Naive thymus-derived CD4-positive, alpha-beta T cell (primary cell): ENCODE measurements around the gene CNTNAP4. TPM values are rescaled to one million over a fixed set of nuclear protein-coding genes. Genes with fewer than 3 reads are reported as not detected.

Experiments
- ATAC-seq: fragments of 150-1000 bp; cut with Tn5 transposase; 2 replicates; pipeline ENCODE4 v1.10.0; 2021; ENCODE audit warnings: mild to moderate bottlenecking, moderate library complexity
- CTCF ChIA-PET: fragments of 350-600 bp; sonication (Branson Sonifier 250); formaldehyde crosslinking; loops from one replicate; lab custom pipeline; 2021; ENCODE audit warnings: antibody characterized with exemption; lab: Charles Lee
- POLR2A ChIA-PET: fragments of 350-600 bp; sonication (Branson Sonifier 250); formaldehyde crosslinking; loops from one replicate; lab custom pipeline; 2021; ENCODE audit warnings: antibody characterized with exemption, inconsistent platforms; lab: Charles Lee
- DNase-seq, 9 donors: peaks; one replicate each; pipeline versions ENCODE4 v3.0.0 to v3.0.0-alpha.2; 2020 to 2022; ENCODE audit warnings: mixed read lengths in 1 of 9
- H3K27ac ChIP-seq: one replicate; pipeline ENCODE4 v1.7.0; 2013; ENCODE audit warnings: mild to moderate bottlenecking, low read depth, low read length, moderate library complexity
- H3K27me3 ChIP-seq, 2 donors: one replicate each; pipeline ENCODE4 v1.7.0; 2013; ENCODE audit warnings: low read length in 2 of 2, mild to moderate bottlenecking in 2 of 2, moderate library complexity in 2 of 2; ENCODE audit not compliant: control insufficient read depth in 2 of 2, insufficient read depth in 2 of 2
- H3K36me3 ChIP-seq, 3 experiments: 1 replicate in 2 of 3; 2 replicates in 1 of 3; pipeline ENCODE4 v1.7.0; 2013; ENCODE audit warnings: low read length in 3 of 3, mild to moderate bottlenecking in 3 of 3, moderate library complexity in 1 of 3; ENCODE audit not compliant: insufficient read depth in 3 of 3, control insufficient read depth in 2 of 3
- H3K4me1 ChIP-seq, 2 donors: one replicate each; pipeline ENCODE4 v1.7.0; 2013; ENCODE audit warnings: low read length in 2 of 2, mild to moderate bottlenecking in 2 of 2, moderate library complexity in 1 of 2; ENCODE audit not compliant: control insufficient read depth in 2 of 2, insufficient read depth in 2 of 2
- H3K4me3 ChIP-seq: 2 replicates; pipeline ENCODE4 v1.7.0; 2013; ENCODE audit warnings: mild to moderate bottlenecking, low read length
- H3K9me3 ChIP-seq, 3 experiments: 1 replicate in 2 of 3; 2 replicates in 1 of 3; pipeline ENCODE4 v1.7.0; 2013; ENCODE audit warnings: low read length in 3 of 3; ENCODE audit not compliant: control insufficient read depth in 2 of 3
- H3K27ac Mint-ChIP-seq, 9 donors: one replicate each; pipeline ENCODE4 v1.8.0; 2020 to 2022; ENCODE audit warnings: mixed read lengths in 9 of 9, mild to moderate bottlenecking in 8 of 9, moderate library complexity in 5 of 9, inconsistent platforms in 2 of 9
- H3K27me3 Mint-ChIP-seq, 5 donors: one replicate each; pipeline ENCODE4 v1.8.0; 2021 to 2022; ENCODE audit warnings: mixed read lengths in 5 of 5, mild to moderate bottlenecking in 1 of 5
- H3K36me3 Mint-ChIP-seq, 5 donors: one replicate each; pipeline ENCODE4 v1.8.0; 2020 to 2022; ENCODE audit warnings: mixed read lengths in 5 of 5, mild to moderate bottlenecking in 3 of 5, inconsistent platforms in 1 of 5
- H3K4me1 Mint-ChIP-seq, 7 donors: one replicate each; pipeline ENCODE4 v1.8.0; 2020 to 2022; ENCODE audit warnings: mixed read lengths in 7 of 7, mild to moderate bottlenecking in 3 of 7, inconsistent platforms in 1 of 7
- H3K4me3 Mint-ChIP-seq, 10 donors: one replicate each; pipeline ENCODE4 v1.8.0; 2020 to 2022; ENCODE audit warnings: mild to moderate bottlenecking in 10 of 10, mixed read lengths in 10 of 10, moderate library complexity in 6 of 10, inconsistent platforms in 2 of 10
- H3K9me3 Mint-ChIP-seq, 11 donors: one replicate each; pipeline ENCODE4 v1.8.0; 2020 to 2022; ENCODE audit warnings: mixed read lengths in 11 of 11, mild to moderate bottlenecking in 4 of 11, inconsistent platforms in 1 of 11, moderate library complexity in 1 of 11
- intact Hi-C, 2 donors: fragments of 100-400 bp; cut with micrococcal nuclease; formaldehyde crosslinking; loops; one replicate each; pipeline ENCODE4 v1.15.1; 2023
- polyA plus RNA-seq, 2 donors: library from polyadenylated mRNA; unstranded; fragments of 300-500 nt; fragmentation: Illumina TruSeq; gene quantifications; one replicate each; pipeline ENCODE4 v1.2.3, GENCODE V29; 2021
- total RNA-seq, 6 experiments: library from RNA in 5 of 6; stranded (reverse) in 5 of 6; gene quantifications; 1 replicate in 5 of 6; 2 replicates in 1 of 6; pipeline ENCODE4 v1.2.3 and lab custom pipeline; 2021 to 2026

CNTNAP4 gene
- total and polyA plus RNA-seq, 7 experiments from 2014 or later = not detected

DNA sequence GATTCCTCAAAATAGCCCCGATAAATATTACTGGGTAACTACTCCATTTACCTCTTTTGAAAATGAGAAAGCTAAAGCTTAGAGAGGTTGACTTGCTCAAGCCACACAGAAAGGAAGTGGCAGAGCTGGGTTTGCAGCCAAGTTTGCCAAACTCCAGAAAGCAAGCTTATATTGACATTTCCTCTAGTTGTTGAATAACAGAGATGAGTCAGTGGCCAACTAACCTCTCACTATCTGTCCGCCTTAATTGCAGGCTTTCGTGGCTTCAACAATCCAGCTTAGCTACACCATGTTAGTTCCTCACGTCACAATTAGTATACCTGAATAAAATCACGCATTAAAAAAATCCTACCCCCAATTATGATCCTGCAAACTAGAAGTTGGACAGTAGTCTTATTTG lies 151.7 kb downstream of the CNTNAP4 start:
- no peaks in the 10 kb centered on the region for H3K36me3 Mint-ChIP-seq
- CTCF ChIA-PET = no interaction called here

DNA sequence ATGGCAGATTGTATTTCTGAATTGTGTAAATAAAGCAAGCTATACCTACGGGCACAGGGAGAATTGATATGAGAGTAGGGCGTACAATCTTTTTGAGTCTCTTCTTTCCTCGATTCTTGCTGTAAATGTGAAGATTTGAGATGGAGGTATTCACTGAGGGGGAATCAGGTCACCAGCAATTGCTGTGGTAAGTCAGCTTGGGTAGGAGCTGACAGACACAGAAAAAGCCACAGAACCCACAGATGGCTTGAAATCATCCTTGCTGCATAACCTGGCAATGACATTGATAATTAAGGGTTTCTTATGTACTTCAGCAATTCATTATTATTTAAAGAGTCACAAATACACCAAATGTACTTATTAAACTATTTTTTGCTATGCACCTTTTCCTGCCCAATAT lies 164.2 kb downstream of the CNTNAP4 start:
- Mint-ChIP-seq H3K9me3 (peaks cover 0 to 7% (median 2%) of the 10 kb centered on the region in 11 donors), H3K27ac (peak overlapping the region in 1 of 9 donors; percentile 23), H3K27me3 (no peaks in the 10 kb centered on the region), H3K36me3 (no peaks in the 10 kb centered on the region), H3K4me1 (no peaks in the 10 kb centered on the region), H3K4me3 (no peak overlapping the region)
- no peaks in the 10 kb centered on the region for H3K27me3 ChIP-seq
- H3K4me3 ChIP-seq = no peak overlapping the region
- no peaks in the 10 kb centered on the region for H3K4me1 ChIP-seq
- DNase-seq (no peak), ATAC-seq (no peak)
- H3K36me3 ChIP-seq = no peaks in the 10 kb centered on the region
- ChIA-PET CTCF (no interaction called here), POLR2A (no interaction called here)
- intact Hi-C loops = no loop called here
- no peak overlapping the region for H3K27ac ChIP-seq
- no peaks in the 10 kb centered on the region for H3K9me3 ChIP-seq

More for the DNA sequence above, 151.7 kb downstream of the CNTNAP4 start:
- Histone ChIP-seq H3K4me1 (no peaks in the 10 kb centered on the region), H3K27me3 (no peaks in the 10 kb centered on the region), H3K9me3 (no peaks in the 10 kb centered on the region), H3K4me3 (no peak overlapping the region), H3K36me3 (no peaks in the 10 kb centered on the region), H3K27ac (no peak overlapping the region)
- H3K27me3 Mint-ChIP-seq = no peaks in the 10 kb centered on the region
- POLR2A ChIA-PET = no interaction called here
- DNase-seq (no peak), ATAC-seq (no peak)
- no peak overlapping the region for H3K27ac Mint-ChIP-seq
- no peak overlapping the region for H3K4me3 Mint-ChIP-seq
- peaks cover 0 to 6% (median 0%) of the 10 kb centered on the region in 11 donors for H3K9me3 Mint-ChIP-seq
- H3K4me1 Mint-ChIP-seq = no peaks in the 10 kb centered on the region
- intact Hi-C loops = no loop called here

DNA sequence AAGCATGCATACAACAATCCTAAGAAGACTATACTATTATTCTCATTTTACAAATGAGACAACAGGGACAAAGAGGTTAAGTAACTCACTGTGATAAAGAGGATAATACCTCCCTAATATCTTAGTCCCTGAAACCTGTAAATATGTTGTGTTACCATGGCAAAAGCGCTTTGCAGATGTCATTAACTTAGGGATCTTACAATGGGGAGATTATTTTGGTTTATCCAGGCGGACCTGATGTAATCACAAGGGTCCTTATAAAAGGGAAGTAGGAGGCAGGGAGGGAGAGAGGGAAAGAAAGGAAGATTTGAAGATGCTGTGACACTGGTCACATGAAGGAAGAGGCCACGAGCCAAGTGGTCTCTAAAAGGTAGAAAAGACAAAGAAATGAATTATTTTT lies 164.7 kb downstream of the CNTNAP4 start:
- CTCF ChIA-PET = no interaction called here
- Mint-ChIP-seq H3K4me3 (no peak overlapping the region), H3K27ac (no peak overlapping the region), H3K9me3 (peaks cover 0 to 10% (median 2%) of the 10 kb centered on the region in 11 donors), H3K36me3 (no peaks in the 10 kb centered on the region), H3K27me3 (no peaks in the 10 kb centered on the region), H3K4me1 (no peaks in the 10 kb centered on the region)
- intact Hi-C loops = no loop called here
- DNase-seq = no peak
- no peak for ATAC-seq
- H3K4me3 ChIP-seq = no peak overlapping the region
- no peaks in the 10 kb centered on the region for H3K9me3 ChIP-seq
- H3K36me3 ChIP-seq = no peaks in the 10 kb centered on the region
- POLR2A ChIA-PET = no interaction called here
- no peaks in the 10 kb centered on the region for H3K4me1 ChIP-seq
- H3K27ac ChIP-seq = no peak overlapping the region
- no peaks in the 10 kb centered on the region for H3K27me3 ChIP-seq

GRCh38 chr16:76443973-76444372 lies 166.8 kb downstream of the CNTNAP4 start:
- Mint-ChIP-seq H3K27me3 (no peaks in the 10 kb centered on the region), H3K4me1 (no peaks in the 10 kb centered on the region), H3K27ac (no peak overlapping the region), H3K4me3 (no peak overlapping the region), H3K36me3 (no peaks in the 10 kb centered on the region), H3K9me3 (peaks cover 0 to 10% (median 2%) of the 10 kb centered on the region in 11 donors)
- ChIA-PET CTCF (no interaction called here), POLR2A (no interaction called here)
- DNase-seq (no peak), ATAC-seq (no peak)
- Histone ChIP-seq H3K27ac (no peak overlapping the region), H3K27me3 (no peaks in the 10 kb centered on the region), H3K9me3 (no peaks in the 10 kb centered on the region), H3K36me3 (no peaks in the 10 kb centered on the region), H3K4me3 (no peak overlapping the region), H3K4me1 (no peaks in the 10 kb centered on the region)
- intact Hi-C loops = no loop called here

DNA sequence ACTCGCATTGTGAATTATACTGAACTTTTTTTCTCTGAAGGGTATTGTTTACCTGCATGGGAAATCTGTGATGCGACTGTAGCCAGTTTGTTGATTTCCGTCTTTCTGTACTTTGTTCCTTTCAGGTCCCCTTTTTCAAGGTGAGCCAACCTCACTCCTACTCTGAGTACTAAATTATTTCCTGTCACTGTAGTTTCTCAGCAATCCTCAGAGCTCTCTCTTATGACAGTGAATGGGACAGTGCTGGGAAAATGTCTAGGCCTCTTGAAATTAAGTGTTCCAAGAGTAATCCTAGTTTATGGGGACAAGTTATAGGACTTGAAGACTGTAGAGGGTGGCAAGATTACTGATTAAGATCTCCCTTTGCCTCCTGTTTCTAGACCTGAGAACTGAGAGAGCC lies 167.6 kb downstream of the CNTNAP4 start:
- peaks cover 0 to 10% (median 2%) of the 10 kb centered on the region in 11 donors for H3K9me3 Mint-ChIP-seq
- no peaks in the 10 kb centered on the region for H3K36me3 Mint-ChIP-seq
- intact Hi-C loops = no loop called here
- H3K4me1 Mint-ChIP-seq = no peaks in the 10 kb centered on the region
- POLR2A ChIA-PET = no interaction called here
- no peak overlapping the region for H3K4me3 Mint-ChIP-seq
- no peak for ATAC-seq
- no peak overlapping the region for H3K27ac Mint-ChIP-seq
- Histone ChIP-seq H3K27me3 (no peaks in the 10 kb centered on the region), H3K36me3 (no peaks in the 10 kb centered on the region), H3K4me3 (no peak overlapping the region), H3K4me1 (no peaks in the 10 kb centered on the region), H3K9me3 (no peaks in the 10 kb centered on the region), H3K27ac (no peak overlapping the region)
- H3K27me3 Mint-ChIP-seq = no peaks in the 10 kb centered on the region
- CTCF ChIA-PET = no interaction called here
- DNase-seq = no peak

GRCh38 chr16:76445815-76446214 lies 168.6 kb downstream of the CNTNAP4 start:
- ChIA-PET CTCF (no interaction called here), POLR2A (no interaction called here)
- no peak overlapping the region for H3K27ac Mint-ChIP-seq

GRCh38 chr16:76446251-76446650 lies 169.1 kb downstream of the CNTNAP4 start:
- CTCF ChIA-PET = no interaction called here
- H3K4me1 ChIP-seq = no peaks in the 10 kb centered on the region
- H3K9me3 ChIP-seq = no peaks in the 10 kb centered on the region
- no peaks in the 10 kb centered on the region for H3K36me3 Mint-ChIP-seq
- H3K27ac ChIP-seq = no peak overlapping the region
- no peaks in the 10 kb centered on the region for H3K27me3 Mint-ChIP-seq
- POLR2A ChIA-PET = no interaction called here
- ATAC-seq (no peak), DNase-seq (no peak)
- no peak overlapping the region for H3K4me3 Mint-ChIP-seq
- H3K27me3 ChIP-seq = no peaks in the 10 kb centered on the region
- H3K4me1 Mint-ChIP-seq = no peaks in the 10 kb centered on the region
- peaks cover 0 to 11% (median 2%) of the 10 kb centered on the region in 11 donors for H3K9me3 Mint-ChIP-seq
- H3K36me3 ChIP-seq = no peaks in the 10 kb centered on the region
- intact Hi-C loops = no loop called here
- no peak overlapping the region for H3K4me3 ChIP-seq
- no peak overlapping the region for H3K27ac Mint-ChIP-seq

More at GRCh38 chr16:76445815-76446214, 168.6 kb downstream of the CNTNAP4 start:
- no peak overlapping the region for H3K4me3 ChIP-seq
- H3K9me3 Mint-ChIP-seq = peaks cover 0 to 10% (median 2%) of the 10 kb centered on the region in 11 donors
- no peaks in the 10 kb centered on the region for H3K9me3 ChIP-seq
- H3K27ac ChIP-seq = no peak overlapping the region
- H3K36me3 Mint-ChIP-seq = no peaks in the 10 kb centered on the region
- no peaks in the 10 kb centered on the region for H3K36me3 ChIP-seq
- H3K4me1 ChIP-seq = no peaks in the 10 kb centered on the region
- intact Hi-C loops = no loop called here
- H3K27me3 Mint-ChIP-seq = no peaks in the 10 kb centered on the region
- H3K4me1 Mint-ChIP-seq = no peaks in the 10 kb centered on the region
- no peak for ATAC-seq
- no peak overlapping the region for H3K4me3 Mint-ChIP-seq
- H3K27me3 ChIP-seq = no peaks in the 10 kb centered on the region
- DNase-seq = no peak
